ENCODE measurements around the gene MED16. TPM values are rescaled to one million over a fixed set of nuclear protein-coding genes. Genes with fewer than 3 reads are reported as not detected.

The MED16 gene
- total and polyA plus RNA-seq, 10 of the 15 experiments (the other 5 are each of a cell fraction or from before 2014, with no cell fraction given) = 0.56 to 51.1 (median 13.6) TPM

DNA sequence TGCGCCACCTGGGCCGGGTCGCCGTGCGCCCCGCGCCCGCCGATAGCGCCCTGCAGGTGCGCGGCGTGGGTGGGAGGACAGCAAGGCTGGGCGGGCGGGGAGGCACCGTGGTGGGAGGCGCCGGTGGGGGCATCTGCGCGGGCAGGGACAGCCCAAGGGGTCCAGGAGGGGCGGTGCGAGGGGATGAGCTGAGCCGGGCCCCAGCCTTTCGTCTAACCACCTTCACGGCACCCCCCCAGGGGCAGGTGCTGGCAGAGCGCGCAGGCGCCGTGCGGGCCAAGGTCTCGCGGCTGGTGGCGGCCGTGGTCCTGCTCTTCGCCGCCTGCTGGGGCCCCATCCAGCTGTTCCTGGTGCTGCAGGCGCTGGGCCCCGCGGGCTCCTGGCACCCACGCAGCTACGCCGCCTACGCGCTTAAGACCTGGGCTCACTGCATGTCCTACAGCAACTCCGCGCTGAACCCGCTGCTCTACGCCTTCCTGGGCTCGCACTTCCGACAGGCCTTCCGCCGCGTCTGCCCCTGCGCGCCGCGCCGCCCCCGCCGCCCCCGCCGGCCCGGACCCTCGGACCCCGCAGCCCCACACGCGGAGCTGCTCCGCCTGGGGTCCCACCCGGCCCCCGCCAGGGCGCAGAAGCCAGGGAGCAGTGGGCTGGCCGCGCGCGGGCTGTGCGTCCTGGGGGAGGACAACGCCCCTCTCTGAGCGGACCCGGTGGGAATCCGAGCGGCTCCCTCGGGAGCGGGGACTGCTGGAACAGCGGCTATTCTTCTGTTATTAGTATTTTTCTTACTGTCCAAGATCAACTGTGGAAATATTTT lies 27.3 kb upstream of the MED16 start:
- peak overlapping the region; percentile 27; the same call in 1 of the 2 replicates for H3K9ac ChIP-seq (ENCODE audit: control insufficient read depth, insufficient read depth, low read length)
- POLR2A ChIA-PET = interaction anchor here (0.5 to 1.6 kb wide), 5 partner anchors 18 to 108 kb away, joined by 3 to 6 read pairs (median 4); no protein-coding TSS in a partner anchor
- H3K9me3 ChIP-seq (replicated peaks; ENCODE audit: control insufficient read depth, insufficient read depth, low read length) = no peaks in the 10 kb centered on the region
- DNase-seq (ENCODE audit: low read depth, low spot score) (no peak), ATAC-seq (peak; percentile 41), FAIRE-seq (no peak)
- peaks cover 0 to 2% of the 10 kb centered on the region in 2 experiments; a peak in 1 of 4 replicates for H3K27me3 ChIP-seq (replicated peaks in 1 of 2; ENCODE audit: control insufficient read depth in 2 of 2, insufficient read depth in 2 of 2, low read length in 1 of 2)
- SMC1A ChIA-PET (ENCODE audit: uncharacterized antibody, unreplicated experiment) = interaction anchor here (1.7 to 2.0 kb wide), 2 partner anchors 56 to 64 kb away, joined by 4 to 11 read pairs; partner anchors contain the start of gene WDR18
- H3K79me2 ChIP-seq (ENCODE audit: control insufficient read depth, insufficient read depth, low read length) = peaks cover 13% of the 10 kb centered on the region
- H4K20me1 ChIP-seq (ENCODE audit: control insufficient read depth, insufficient read depth) = no peaks in the 10 kb centered on the region
- WGBS (ENCODE audit: insufficient coverage, insufficient replicate concordance, low lambda C conversion rate, missing lambda C conversion rate) = 2% methylated on average over 34 of the region's 84 CpGs
- H3K4me3 ChIP-seq = peak overlapping the region; percentile 64
- RAD21 ChIA-PET (ENCODE audit: unreplicated experiment) = interaction anchor here (0.7 to 3.6 kb wide), 6 partner anchors 12 to 191 kb away, joined by 3 to 46 read pairs (median 6); partner anchors contain the start of genes MED16, RNU6-9 and WDR18
- peak overlapping the region; percentile 89 for H3K4me2 ChIP-seq (ENCODE audit: control insufficient read depth, insufficient read depth)
- no peaks in the 10 kb centered on the region; a peak in 1 of 4 replicates for H3K36me3 ChIP-seq (ENCODE audit: control insufficient read depth in 2 of 2, insufficient read depth in 2 of 2, low read length in 1 of 2)
- no TSS peak for BruUV-seq (replicated peaks)
- H2AFZ ChIP-seq (ENCODE audit: control insufficient read depth, low read depth, low read length) = peak overlapping the region; percentile 75
- CTCF ChIA-PET = interaction anchor here (1.0 to 4.6 kb wide), 6 partner anchors 27 to 151 kb away, joined by 3 to 50 read pairs (median 4); partner anchors contain the start of genes MED16, RNU6-9 and WDR18
- peaks cover 36% of the 10 kb centered on the region for H3K4me1 ChIP-seq (ENCODE audit: control insufficient read depth, insufficient read depth, low read length)
- intact Hi-C loops (cut with micrococcal nuclease; ENCODE audit: unreplicated experiment) = loop anchor here (10.0 kb wide), 1 partner anchor 325 kb away; the partner anchor contains the start of genes ATP5F1D and MIDN
- no peak overlapping the region for H3K27ac ChIP-seq (ENCODE audit: control insufficient read depth, insufficient read depth)
- in situ Hi-C loops (cut with MboI) = loop anchor here (5.0 kb wide), 3 partner anchors 62 to 148 kb away; partner anchors contain the start of genes CFD and WDR18
- TF ChIP-seq POLR2A (IDR thresholded peaks at IDR 0.05; ENCODE audit: low read depth, low read length) (peak; percentile 52; the same call in 1 of the 2 replicates), EGR1 (IDR thresholded peaks at IDR 0.05; ENCODE audit: borderline replicate concordance in 1 of 2, low read depth in 2 of 2, low read length in 2 of 2) (peak; percentile 50 to 90), IKZF1 (conservative IDR thresholded peaks at IDR 0.05) (peak; percentile 80; the same call in 1 of the 2 replicates), RB1 (IDR thresholded peaks at IDR 0.05; ENCODE audit: borderline replicate concordance) (no peak), EP300 (IDR thresholded peaks at IDR 0.05; ENCODE audit: borderline replicate concordance in 1 of 2, control insufficient read depth in 1 of 2, low read depth in 2 of 2, low read length in 2 of 2) (no peak), TCF3 (IDR thresholded peaks at IDR 0.05; ENCODE audit: borderline replicate concordance, insufficient read depth, low read depth, low read length) (no peak; the same call in 1 of the 2 replicates), YBX1 (IDR thresholded peaks at IDR 0.05) (no peak), YY1 (IDR thresholded peaks at IDR 0.05; ENCODE audit: low read depth, low read length) (0 out of 2 replicates have a peak, but pooled peaks have one; percentile 12), LARP7 (IDR thresholded peaks at IDR 0.05) (no peak), SMARCA5 (IDR thresholded peaks at IDR 0.05) (0 out of 2 replicates have a peak, but pooled peaks have one; percentile 20), TBL1XR1 (IDR thresholded peaks at IDR 0.05; ENCODE audit: low read depth, low read length) (no peak), SUPT20H (IDR thresholded peaks at IDR 0.05; ENCODE audit: borderline replicate concordance, control insufficient read depth, low read depth, low read length) (no peak), NRF1 (conservative IDR thresholded peaks at IDR 0.05; ENCODE audit: low read depth, low read length) (0 out of 2 replicates have a peak, but pooled peaks have one; percentile 19)
- TF ChIP-seq, protein P1, sequence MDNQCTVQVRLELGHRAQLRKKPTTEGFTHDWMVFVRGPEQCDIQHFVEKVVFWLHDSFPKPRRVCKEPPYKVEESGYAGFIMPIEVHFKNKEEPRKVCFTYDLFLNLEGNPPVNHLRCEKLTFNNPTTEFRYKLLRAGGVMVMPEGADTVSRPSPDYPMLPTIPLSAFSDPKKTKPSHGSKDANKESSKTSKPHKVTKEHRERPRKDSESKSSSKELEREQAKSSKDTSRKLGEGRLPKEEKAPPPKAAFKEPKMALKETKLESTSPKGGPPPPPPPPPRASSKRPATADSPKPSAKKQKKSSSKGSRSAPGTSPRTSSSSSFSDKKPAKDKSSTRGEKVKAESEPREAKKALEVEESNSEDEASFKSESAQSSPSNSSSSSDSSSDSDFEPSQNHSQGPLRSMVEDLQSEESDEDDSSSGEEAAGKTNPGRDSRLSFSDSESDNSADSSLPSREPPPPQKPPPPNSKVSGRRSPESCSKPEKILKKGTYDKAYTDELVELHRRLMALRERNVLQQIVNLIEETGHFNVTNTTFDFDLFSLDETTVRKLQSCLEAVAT (IDR thresholded peaks at IDR 0.05) = no peak
- TF ChIP-seq, protein P2, sequence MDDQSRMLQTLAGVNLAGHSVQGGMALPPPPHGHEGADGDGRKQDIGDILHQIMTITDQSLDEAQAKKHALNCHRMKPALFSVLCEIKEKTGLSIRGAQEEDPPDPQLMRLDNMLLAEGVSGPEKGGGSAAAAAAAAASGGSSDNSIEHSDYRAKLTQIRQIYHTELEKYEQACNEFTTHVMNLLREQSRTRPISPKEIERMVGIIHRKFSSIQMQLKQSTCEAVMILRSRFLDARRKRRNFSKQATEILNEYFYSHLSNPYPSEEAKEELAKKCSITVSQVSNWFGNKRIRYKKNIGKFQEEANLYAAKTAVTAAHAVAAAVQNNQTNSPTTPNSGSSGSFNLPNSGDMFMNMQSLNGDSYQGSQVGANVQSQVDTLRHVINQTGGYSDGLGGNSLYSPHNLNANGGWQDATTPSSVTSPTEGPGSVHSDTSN (IDR thresholded peaks at IDR 0.05; ENCODE audit: insufficient replicate concordance, low read depth, low read length) = no peak
- TF ChIP-seq, protein P3, sequence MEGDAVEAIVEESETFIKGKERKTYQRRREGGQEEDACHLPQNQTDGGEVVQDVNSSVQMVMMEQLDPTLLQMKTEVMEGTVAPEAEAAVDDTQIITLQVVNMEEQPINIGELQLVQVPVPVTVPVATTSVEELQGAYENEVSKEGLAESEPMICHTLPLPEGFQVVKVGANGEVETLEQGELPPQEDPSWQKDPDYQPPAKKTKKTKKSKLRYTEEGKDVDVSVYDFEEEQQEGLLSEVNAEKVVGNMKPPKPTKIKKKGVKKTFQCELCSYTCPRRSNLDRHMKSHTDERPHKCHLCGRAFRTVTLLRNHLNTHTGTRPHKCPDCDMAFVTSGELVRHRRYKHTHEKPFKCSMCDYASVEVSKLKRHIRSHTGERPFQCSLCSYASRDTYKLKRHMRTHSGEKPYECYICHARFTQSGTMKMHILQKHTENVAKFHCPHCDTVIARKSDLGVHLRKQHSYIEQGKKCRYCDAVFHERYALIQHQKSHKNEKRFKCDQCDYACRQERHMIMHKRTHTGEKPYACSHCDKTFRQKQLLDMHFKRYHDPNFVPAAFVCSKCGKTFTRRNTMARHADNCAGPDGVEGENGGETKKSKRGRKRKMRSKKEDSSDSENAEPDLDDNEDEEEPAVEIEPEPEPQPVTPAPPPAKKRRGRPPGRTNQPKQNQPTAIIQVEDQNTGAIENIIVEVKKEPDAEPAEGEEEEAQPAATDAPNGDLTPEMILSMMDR (IDR thresholded peaks at IDR 0.05 in 2 of 3, conservative IDR thresholded peaks at IDR 0.05 in 1 of 3; ENCODE audit: control insufficient read depth in 2 of 3, extremely low read depth in 1 of 3, insufficient read depth in 1 of 3, low read depth in 3 of 3, low read length in 3 of 3) = peak in 2 of 3 experiments; percentile 10 to 14; a peak in 2 of 6 replicates
